ENCODE data around the gene MYO5C. TPM values are rescaled to one million over a fixed set of nuclear protein-coding genes. Genes with fewer than 3 reads are reported as not detected.

Gene MYO5C
- total and polyA plus RNA-seq, 2 of the 8 experiments (the other 6 are each of a cell fraction or from before 2014, with no cell fraction given) = 8.2 to 26.7 TPM

DNA sequence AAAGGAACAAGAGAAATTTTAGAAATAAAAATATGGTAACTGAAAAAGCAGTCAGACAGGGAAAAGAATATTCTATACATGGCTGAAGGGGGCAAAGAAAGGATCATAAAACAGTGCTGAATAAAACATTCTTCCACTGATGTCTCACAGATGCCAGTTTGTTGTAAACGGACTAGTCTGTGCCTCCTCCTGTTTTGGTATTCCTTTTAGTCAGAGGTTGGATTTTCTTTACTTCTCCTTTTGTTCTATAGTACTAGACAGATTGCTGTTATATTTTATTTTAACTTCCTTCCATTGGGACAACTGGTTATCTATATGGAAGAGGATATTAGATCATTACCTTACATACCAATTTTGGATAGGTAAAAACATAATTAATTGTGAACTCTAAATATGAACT, 88.4 kb downstream of the MYO5C start:
- Histone ChIP-seq H3K14ac (ENCODE audit: insufficient read length) (no peak overlapping the region), H3K79me2 (ENCODE audit: control insufficient read depth in 1 of 2, insufficient read depth in 2 of 2, low read length in 2 of 2) (no peaks in the 10 kb centered on the region), H3K4ac (replicated peaks; ENCODE audit: insufficient read length, low read depth, low read length) (no peak overlapping the region), H4K8ac (ENCODE audit: extremely low read depth, insufficient read depth, low read length) (no peak overlapping the region), H3K9me3 (ENCODE audit: insufficient read depth in 2 of 2, low read depth in 1 of 2, low read length in 1 of 2) (no peaks in the 10 kb centered on the region), H3K9ac (replicated peaks in 1 of 4; ENCODE audit: extremely low read depth in 1 of 4, low read depth in 3 of 4, low read length in 3 of 4) (no peak overlapping the region), H3K79me1 (ENCODE audit: low read depth, low read length) (no peaks in the 10 kb centered on the region), H3K27me3 (replicated peaks in 1 of 4; ENCODE audit: control insufficient read depth in 3 of 4, extremely low read depth in 1 of 4, insufficient read depth in 3 of 4, low read length in 3 of 4) (no peaks in the 10 kb centered on the region), H2BK20ac (ENCODE audit: low read length) (no peak overlapping the region), H2BK15ac (ENCODE audit: low read length) (no peak overlapping the region), H3K23me2 (ENCODE audit: low read depth, low read length) (no peaks in the 10 kb centered on the region), H3K56ac (replicated peaks; ENCODE audit: insufficient read length, low read depth, low read length) (no peak overlapping the region), H2BK120ac (replicated peaks; ENCODE audit: low read depth, low read length) (no peak overlapping the region), H3K4me2 (ENCODE audit: insufficient read depth in 1 of 2, low read depth in 2 of 2, low read length in 2 of 2) (no peak overlapping the region), H3K27ac (ENCODE audit: low read depth, low read length) (no peak overlapping the region), H4K20me1 (replicated peaks in 1 of 2; ENCODE audit: control insufficient read depth in 1 of 2, insufficient read depth in 2 of 2, low read length in 2 of 2) (peaks cover 0 to 4% of the 10 kb centered on the region in 2 experiments), H3K4me1 (replicated peaks in 1 of 4; ENCODE audit: control insufficient read depth in 3 of 4, insufficient read depth in 4 of 4, low read length in 3 of 4) (no peaks in the 10 kb centered on the region), H3K36me3 (ENCODE audit: control insufficient read depth in 2 of 4, insufficient read depth in 4 of 4, low read length in 3 of 4) (peaks cover 9 to 32% (median 19%) of the 10 kb centered on the region in 4 experiments; a peak in 7 of 8 replicates), H3K4me3 (ENCODE audit: extremely low read depth in 1 of 4, insufficient read depth in 2 of 4, low read depth in 3 of 4, low read length in 4 of 4) (no peak overlapping the region), H3K18ac (ENCODE audit: extremely low read depth, low read length) (no peak overlapping the region), H4K5ac (ENCODE audit: insufficient read length, low read depth, low read length) (no peak overlapping the region), H2AK5ac (ENCODE audit: low read depth, low read length) (no peak overlapping the region), H2BK5ac (ENCODE audit: low read depth, low read length) (no peak overlapping the region), H2AFZ (ENCODE audit: low read length) (no peak overlapping the region), H3K23ac (ENCODE audit: insufficient read length) (no peak overlapping the region), H2BK12ac (ENCODE audit: low read depth, low read length) (no peak overlapping the region), H4K91ac (replicated peaks; ENCODE audit: insufficient read length, low read length) (no peak overlapping the region)
- ChIA-PET POLR2A (ENCODE audit: partially characterized antibody) (no interaction called here), CTCF (ENCODE audit: partially characterized antibody) (interaction anchor here (1.2 to 13.0 kb wide), 6 partner anchors 19 to 559 kb away, joined by 3 to 189 read pairs (median 19); partner anchors contain the start of gene GNB5)
- DNase-seq (ENCODE audit: low read depth in 1 of 2, low spot score in 2 of 2) (no peak), FAIRE-seq (no peak)
- WGBS, 2 experiments (ENCODE audit: extremely low coverage in 1 of 2, insufficient coverage in 1 of 2, insufficient read length in 1 of 2, insufficient replicate concordance in 2 of 2, low coverage in 1 of 2, low lambda C conversion rate in 2 of 2, missing lambda C conversion rate in 1 of 2) = 87% methylated on average over 1 of the region's 1 CpG; no CpG with 5 or more reads in 1 of the 2 experiments
- TF ChIP-seq HDAC2 (IDR thresholded peaks at IDR 0.05; ENCODE audit: borderline replicate concordance in 1 of 2, low read depth in 2 of 2, low read length in 2 of 2) = no peak
- TF ChIP-seq EZH2 (IDR thresholded peaks at IDR 0.05; ENCODE audit: low read depth, low read length, severe bottlenecking) = no peak
- TF ChIP-seq POU5F1 (IDR thresholded peaks at IDR 0.05; ENCODE audit: low read depth, low read length) = no peak
- TF ChIP-seq SP4 (IDR thresholded peaks at IDR 0.05; ENCODE audit: low read length) = no peak
- no peak for TF ChIP-seq HDAC6 (IDR thresholded peaks at IDR 0.05; ENCODE audit: low read depth, low read length)
- TF ChIP-seq SRF (IDR thresholded peaks at IDR 0.05; ENCODE audit: low read depth, low read length) = no peak
- no peak for TF ChIP-seq JUND (IDR thresholded peaks at IDR 0.05; ENCODE audit: low read length)
- no peak for TF ChIP-seq CREB1 (IDR thresholded peaks at IDR 0.05)
- TF ChIP-seq, protein P1, sequence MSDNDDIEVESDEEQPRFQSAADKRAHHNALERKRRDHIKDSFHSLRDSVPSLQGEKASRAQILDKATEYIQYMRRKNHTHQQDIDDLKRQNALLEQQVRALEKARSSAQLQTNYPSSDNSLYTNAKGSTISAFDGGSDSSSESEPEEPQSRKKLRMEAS (IDR thresholded peaks at IDR 0.05) = no peak
- no peak for TF ChIP-seq BRCA1 (IDR thresholded peaks at IDR 0.05; ENCODE audit: low read depth, low read length)
- no peak for TF ChIP-seq JUN (IDR thresholded peaks at IDR 0.05; ENCODE audit: low read depth, low read length)
- TF ChIP-seq, protein P2, sequence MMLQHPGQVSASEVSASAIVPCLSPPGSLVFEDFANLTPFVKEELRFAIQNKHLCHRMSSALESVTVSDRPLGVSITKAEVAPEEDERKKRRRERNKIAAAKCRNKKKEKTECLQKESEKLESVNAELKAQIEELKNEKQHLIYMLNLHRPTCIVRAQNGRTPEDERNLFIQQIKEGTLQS (IDR thresholded peaks at IDR 0.05; ENCODE audit: insufficient read depth, low read depth, low read length) = no peak
- TF ChIP-seq CTBP2 (IDR thresholded peaks at IDR 0.05; ENCODE audit: borderline replicate concordance, insufficient read depth, insufficient read length, low read length) = no peak
- no peak for TF ChIP-seq SIX5 (IDR thresholded peaks at IDR 0.05; ENCODE audit: low read depth, low read length)

Measured in H1 (cell line).